Neuronal stem cell (in vitro differentiated cells): Measurements from ENCODE around the gene FAM124A.
A peak's percentile ranks its signal among the peaks of the same experiment; 100 is the strongest.

Source experiments
- DNase-seq: peaks from one replicate; pipeline ENCODE4 v3.0.0-alpha.2; 2013; ENCODE audit warnings: low spot score
- H2AFZ ChIP-seq: one replicate; pipeline ENCODE4 v1.6.1; 2013; ENCODE audit warnings: mild to moderate bottlenecking, low read length, inconsistent platforms
- H2AK5ac ChIP-seq: 2 replicates; pipeline ENCODE4 v1.6.1; 2013; ENCODE audit warnings: low read depth, mild to moderate bottlenecking, inconsistent platforms, low read length, moderate library complexity, mixed read lengths
- H2BK120ac ChIP-seq: 2 replicates; pipeline ENCODE4 v1.6.1; 2013; ENCODE audit warnings: low read depth, mild to moderate bottlenecking, inconsistent platforms, low read length, moderate library complexity, mixed read lengths
- H2BK12ac ChIP-seq: one replicate; pipeline ENCODE4 v1.6.1; 2013; ENCODE audit warnings: low read length, inconsistent platforms
- H2BK15ac ChIP-seq: 2 replicates; pipeline ENCODE4 v1.6.1; 2013; ENCODE audit warnings: mild to moderate bottlenecking, low read length, inconsistent platforms, mixed read lengths
- H2BK5ac ChIP-seq: one replicate; pipeline ENCODE4 v1.6.1; 2013; ENCODE audit warnings: inconsistent platforms, mild to moderate bottlenecking, low read length, moderate library complexity
- H3K14ac ChIP-seq: one replicate; pipeline ENCODE4 v1.6.1; 2013; ENCODE audit warnings: low read length, inconsistent platforms
- H3K18ac ChIP-seq: 2 replicates; pipeline ENCODE4 v1.6.1; 2013; ENCODE audit warnings: low read length, inconsistent platforms
- H3K23ac ChIP-seq: 2 replicates; pipeline ENCODE4 v1.6.1; 2013; ENCODE audit warnings: low read depth, mild to moderate bottlenecking, mixed read lengths, low read length, inconsistent platforms; ENCODE audit not compliant: poor library complexity
- H3K27ac ChIP-seq: replicated peaks from 3 replicates; pipeline ENCODE4 v1.5.1; 2013; ENCODE audit warnings: low read length, inconsistent platforms
- H3K27me3 ChIP-seq, 3 experiments: 2 replicates each; pipeline ENCODE4 v1.6.1; 2013; ENCODE audit warnings: low read length in 3 of 3, mild to moderate bottlenecking in 2 of 3, inconsistent platforms in 1 of 3, low read depth in 1 of 3, mixed read lengths in 1 of 3, moderate library complexity in 1 of 3; ENCODE audit not compliant: control insufficient read depth in 3 of 3, insufficient read depth in 3 of 3
- H3K36me3 ChIP-seq, 2 donors: replicated peaks in 1 of 2; 2 replicates each; pipeline ENCODE4 v1.6.1; 2013; ENCODE audit warnings: low read length in 2 of 2; ENCODE audit not compliant: control insufficient read depth in 2 of 2, insufficient read depth in 2 of 2
- H3K4ac ChIP-seq: 2 replicates; pipeline ENCODE4 v1.6.1; 2013; ENCODE audit warnings: inconsistent platforms, mild to moderate bottlenecking, low read length, moderate library complexity
- H3K4me1 ChIP-seq, 2 donors: 1 replicate in 1 of 2; 2 replicates in 1 of 2; pipeline ENCODE4 v1.6.1; 2013; ENCODE audit warnings: low read length in 2 of 2, low read depth in 1 of 2; ENCODE audit not compliant: control insufficient read depth in 2 of 2, insufficient read depth in 1 of 2
- H3K4me2 ChIP-seq: one replicate; pipeline ENCODE4 v1.6.1; 2013; ENCODE audit warnings: mild to moderate bottlenecking, low read length, inconsistent platforms; ENCODE audit not compliant: insufficient read depth, poor library complexity, severe bottlenecking
- H3K4me3 ChIP-seq, 2 donors: 2 replicates each; pipeline ENCODE4 v1.5.1; 2013; ENCODE audit warnings: low read length in 2 of 2, mild to moderate bottlenecking in 2 of 2, inconsistent platforms in 1 of 2, moderate library complexity in 1 of 2
- H3K79me1 ChIP-seq: one replicate; pipeline ENCODE4 v1.6.1; 2013; ENCODE audit warnings: low read depth, mild to moderate bottlenecking, inconsistent platforms, low read length, moderate library complexity
- H3K9ac ChIP-seq: one replicate; pipeline ENCODE4 v1.6.1; 2013; ENCODE audit warnings: mild to moderate bottlenecking, low read depth, low read length, inconsistent platforms; ENCODE audit not compliant: poor library complexity
- H3K9me3 ChIP-seq, 2 donors: replicated peaks in 1 of 2; 2 replicates each; pipeline versions ENCODE3 to v1.6.1; 2013; ENCODE audit warnings: low read length in 2 of 2, mild to moderate bottlenecking in 2 of 2, inconsistent platforms in 1 of 2, low read depth in 1 of 2, mixed read lengths in 1 of 2, moderate library complexity in 1 of 2; ENCODE audit not compliant: control insufficient read depth in 2 of 2, insufficient read depth in 1 of 2
- H4K8ac ChIP-seq: one replicate; pipeline ENCODE4 v1.6.1; 2013; ENCODE audit warnings: low read depth, mild to moderate bottlenecking, inconsistent platforms, low read length, moderate library complexity
- H4K91ac ChIP-seq: one replicate; pipeline ENCODE4 v1.6.1; 2013; ENCODE audit warnings: low read length, low read depth, mild to moderate bottlenecking, inconsistent platforms; ENCODE audit not compliant: poor library complexity
- WGBS, 2 donors: extraction: QIAGEN DNeasy Blood & Tissue Kit; methylation state at CpG; one replicate each; pipeline ENCODE4 v1.1.7; 2013; ENCODE audit warnings: missing lambda C conversion rate in 2 of 2, mixed read lengths in 1 of 2; ENCODE audit not compliant: insufficient read length in 2 of 2, insufficient replicate concordance in 1 of 2; ENCODE audit errors: extremely low coverage in 2 of 2; 5-methylcytosine and 5-hydroxymethylcytosine counted together

The FAM124A gene

GRCh38 chr13:51260154-51260553 is 38.0 kb downstream of the FAM124A start:
- no peak overlapping the region for H2AFZ ChIP-seq
- H2BK5ac ChIP-seq = no peak overlapping the region
- H3K4me3 ChIP-seq = no peak overlapping the region
- no peak overlapping the region for H2BK120ac ChIP-seq
- H2BK15ac ChIP-seq = no peak overlapping the region
- H3K27me3 ChIP-seq = no peaks in the 10 kb centered on the region
- H3K79me1 ChIP-seq = peaks cover 4% of the 10 kb centered on the region
- H3K14ac ChIP-seq = no peak overlapping the region
- H4K8ac ChIP-seq = no peak overlapping the region
- peaks cover 8 to 33% of the 10 kb centered on the region in 2 donors for H3K4me1 ChIP-seq
- H3K4ac ChIP-seq = no peak overlapping the region
- no peak overlapping the region for H3K23ac ChIP-seq
- H3K4me2 ChIP-seq = no peak overlapping the region
- peak overlapping the region; percentile 27 for H2AK5ac ChIP-seq
- no peaks in the 10 kb centered on the region for H3K9me3 ChIP-seq
- DNase-seq = no peak
- peak overlapping the region; percentile 24 for H3K18ac ChIP-seq
- H3K36me3 ChIP-seq = peaks cover 0 to 8% of the 10 kb centered on the region in 2 donors
- no peak overlapping the region for H2BK12ac ChIP-seq
- no CpG with 5 or more reads among the region's 4 CpGs for WGBS, 2 donors
- no peak overlapping the region for H3K27ac ChIP-seq
- H3K9ac ChIP-seq = no peak overlapping the region
- no peak overlapping the region for H4K91ac ChIP-seq

- Histone ChIP-seq H2BK120ac (no peak overlapping the region), H3K36me3 (peaks cover 0 to 8% of the 10 kb centered on the region in 2 donors), H3K27ac (no peak overlapping the region), H3K4me3 (no peak overlapping the region), H4K8ac (no peak overlapping the region), H3K27me3 (no peaks in the 10 kb centered on the region), H2BK15ac (no peak overlapping the region), H2BK5ac (peak overlapping the region; percentile 9), H3K4ac (no peak overlapping the region), H3K18ac (peak overlapping the region; percentile 11), H3K14ac (no peak overlapping the region), H3K4me1 (peaks cover 8 to 24% of the 10 kb centered on the region in 2 donors), H3K23ac (no peak overlapping the region), H3K4me2 (no peak overlapping the region), H2AFZ (no peak overlapping the region), H2AK5ac (peak overlapping the region; percentile 48), H4K91ac (no peak overlapping the region), H3K79me1 (peaks cover 4% of the 10 kb centered on the region), H3K9ac (no peak overlapping the region), H3K9me3 (no peaks in the 10 kb centered on the region), H2BK12ac (no peak overlapping the region)
- DNase-seq = no peak
- WGBS, 2 donors = no CpG with 5 or more reads among the region's 5 CpGs
These were observed 39.5 kb downstream of the FAM124A start for GRCh38 chr13:51261610-51262249.

- Histone ChIP-seq H3K9me3 (no peaks in the 10 kb centered on the region), H3K4ac (no peak overlapping the region), H3K4me2 (no peak overlapping the region), H3K9ac (no peak overlapping the region), H3K4me1 (peaks cover 8 to 24% of the 10 kb centered on the region in 2 donors), H3K4me3 (no peak overlapping the region), H2BK5ac (no peak overlapping the region), H3K79me1 (peaks cover 4% of the 10 kb centered on the region), H3K27ac (no peak overlapping the region), H2BK120ac (no peak overlapping the region), H3K14ac (no peak overlapping the region), H3K18ac (peak overlapping the region; percentile 23), H4K8ac (no peak overlapping the region), H3K36me3 (peaks cover 0 to 4% of the 10 kb centered on the region in 2 donors), H2BK15ac (no peak overlapping the region), H2AK5ac (peak overlapping the region; percentile 1), H4K91ac (no peak overlapping the region), H3K27me3 (no peaks in the 10 kb centered on the region), H2BK12ac (no peak overlapping the region), H2AFZ (no peak overlapping the region), H3K23ac (no peak overlapping the region)
- WGBS, 2 donors = no CpG with 5 or more reads among the region's 8 CpGs
- DNase-seq = no peak
These were observed 40.5 kb downstream of the FAM124A start for GRCh38 chr13:51262501-51263211.

GRCh38 chr13:51266642-51267041 is 44.4 kb downstream of the FAM124A start:
- no peak overlapping the region for H3K18ac ChIP-seq
- H3K4me1 ChIP-seq = peaks cover 4 to 21% of the 10 kb centered on the region in 2 donors
- no CpG with 5 or more reads among the region's 1 CpG for WGBS, 2 donors

More at GRCh38 chr13:51266642-51267041, 44.4 kb downstream of the FAM124A start:
- H3K36me3 ChIP-seq = peaks cover 0 to 1% of the 10 kb centered on the region in 2 donors
- no peak overlapping the region for H2AFZ ChIP-seq
- H4K91ac ChIP-seq = no peak overlapping the region
- no peak overlapping the region for H3K27ac ChIP-seq
- DNase-seq = no peak
- no peaks in the 10 kb centered on the region for H3K27me3 ChIP-seq
- no peak overlapping the region for H3K4ac ChIP-seq
- no peak overlapping the region for H2BK12ac ChIP-seq
- H3K79me1 ChIP-seq = no peaks in the 10 kb centered on the region
- no peak overlapping the region for H3K4me3 ChIP-seq
- no peak overlapping the region for H4K8ac ChIP-seq
- no peak overlapping the region for H2BK120ac ChIP-seq
- H3K14ac ChIP-seq = no peak overlapping the region
- no peaks in the 10 kb centered on the region for H3K9me3 ChIP-seq
- H2BK5ac ChIP-seq = no peak overlapping the region
- no peak overlapping the region for H3K9ac ChIP-seq
- H3K4me2 ChIP-seq = no peak overlapping the region
- no peak overlapping the region for H3K23ac ChIP-seq
- H2AK5ac ChIP-seq = no peak overlapping the region
- no peak overlapping the region for H2BK15ac ChIP-seq
